Measurements from ENCODE around the gene SEMA3F. TPM values are rescaled to one million over a fixed set of nuclear protein-coding genes. Genes with fewer than 3 reads are reported as not detected.
"Not testable (repeated sequence)": the region's sequence is repeated elsewhere in the genome, so short reads cannot be mapped to it uniquely, and the experiment has no call there.

Gene SEMA3F
- total and polyA plus RNA-seq, 5 experiments from 2014 or later = not detected

DNA sequence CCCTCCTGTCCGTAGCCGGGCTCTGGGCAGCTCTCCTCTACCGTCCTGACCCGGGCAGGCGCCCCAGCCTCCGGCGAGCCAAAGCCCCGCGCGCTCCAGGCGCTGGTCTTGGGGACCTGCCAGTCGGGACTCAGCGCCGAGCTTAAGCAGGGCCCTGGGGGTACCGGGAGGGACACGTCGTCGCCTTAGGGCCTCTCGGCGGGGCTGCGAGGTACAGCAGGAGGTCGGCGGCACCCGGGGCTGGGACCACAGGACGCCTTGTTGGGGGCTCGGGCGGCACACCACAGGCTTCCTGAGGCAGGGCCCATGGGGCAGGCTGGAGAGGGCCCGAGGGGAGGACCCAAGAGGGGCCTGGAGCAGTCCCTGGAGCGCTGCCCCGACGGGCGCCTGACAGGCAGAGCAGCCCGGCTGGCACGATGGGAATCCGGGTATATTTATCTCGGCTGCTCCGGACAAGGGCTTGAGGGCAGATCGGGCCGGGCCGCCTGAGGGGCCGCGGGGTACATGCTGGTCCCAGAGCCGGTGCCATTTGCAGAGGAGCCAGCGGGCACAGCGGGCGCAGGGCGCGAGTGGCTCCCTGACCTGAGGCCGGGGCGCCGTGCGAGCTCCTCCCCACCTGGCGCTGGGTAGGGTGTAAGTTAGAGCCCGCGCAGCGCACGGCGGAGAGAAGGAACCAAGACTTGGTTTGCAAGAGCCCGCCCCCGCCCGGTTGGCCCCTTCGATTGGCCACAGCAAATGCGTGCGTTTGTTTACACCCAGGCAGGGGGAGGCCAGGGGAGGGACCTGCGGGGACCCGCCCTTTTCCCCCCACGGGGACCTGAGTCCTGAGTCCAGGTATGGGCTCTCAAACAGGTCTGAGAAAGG lies 50.5 kb downstream of the SEMA3F start:
- peak in 5 of 10 donors; percentile 27 to 46 (median 37) for DNase-seq
- Mint-ChIP-seq H3K27me3 (peaks cover 13 to 53% (median 35%) of the 10 kb centered on the region in 5 donors), H3K27ac (no peak overlapping the region), H3K4me3 (peak overlapping the region in 8 of 10 donors; percentile 10 to 74 (median 45)), H3K36me3 (no peaks in the 10 kb centered on the region), H3K9me3 (peaks cover 0 to 1% (median 0%) of the 10 kb centered on the region in 9 donors), H3K4me1 (peaks cover 0 to 15% (median 4%) of the 10 kb centered on the region in 4 donors)
- peak; percentile 75 to 78 for ATAC-seq
- POLR2A ChIA-PET = interaction anchor here (1.7 kb wide), 1 partner anchor 11 kb away, joined by 7 read pairs; no protein-coding TSS in a partner anchor

DNA sequence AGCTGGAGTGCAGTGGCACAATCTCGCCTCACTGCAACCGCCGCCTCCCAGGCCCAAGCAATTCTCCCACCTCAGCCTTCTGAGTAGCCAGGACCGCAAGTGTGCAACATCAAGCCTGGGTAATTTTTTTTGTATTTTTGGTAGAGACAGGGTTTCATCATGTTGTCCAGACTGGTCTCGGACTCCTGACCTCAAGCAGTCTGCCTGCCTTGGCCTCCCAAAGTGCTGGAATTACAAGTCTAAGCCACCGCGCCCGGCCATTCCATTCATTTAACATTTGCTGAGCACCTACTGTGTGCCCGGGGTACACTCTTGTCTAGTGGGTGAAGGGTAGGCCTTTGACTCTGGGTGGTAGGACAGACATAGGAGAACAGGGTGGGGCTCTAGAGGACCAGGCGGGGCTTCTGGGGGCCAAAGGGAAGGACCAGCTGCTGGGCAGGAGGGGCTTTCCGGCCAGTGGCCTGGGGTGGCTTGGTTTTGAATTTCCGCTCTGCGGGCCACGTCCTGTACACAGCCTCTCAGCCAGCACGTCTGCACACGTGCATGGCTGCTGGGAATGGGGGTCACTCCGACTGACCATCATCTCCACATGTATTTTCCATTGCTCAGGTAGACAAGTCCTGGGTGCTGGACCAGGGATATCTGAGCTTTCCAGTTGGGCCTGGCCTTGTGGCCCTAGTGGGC lies 52.4 kb downstream of the SEMA3F start:
- POLR2A ChIA-PET = no interaction called here
- DNase-seq (no peak), ATAC-seq (no peak)
- H3K9me3 Mint-ChIP-seq = peaks cover 0 to 1% (median 0%) of the 10 kb centered on the region in 9 donors
- peaks cover 6 to 37% (median 26%) of the 10 kb centered on the region in 5 donors for H3K27me3 Mint-ChIP-seq
- H3K36me3 Mint-ChIP-seq = no peaks in the 10 kb centered on the region
- no peak overlapping the region for H3K27ac Mint-ChIP-seq
- no peak overlapping the region for H3K4me3 Mint-ChIP-seq
- H3K4me1 Mint-ChIP-seq = peaks cover 0 to 13% (median 3%) of the 10 kb centered on the region in 4 donors

DNA sequence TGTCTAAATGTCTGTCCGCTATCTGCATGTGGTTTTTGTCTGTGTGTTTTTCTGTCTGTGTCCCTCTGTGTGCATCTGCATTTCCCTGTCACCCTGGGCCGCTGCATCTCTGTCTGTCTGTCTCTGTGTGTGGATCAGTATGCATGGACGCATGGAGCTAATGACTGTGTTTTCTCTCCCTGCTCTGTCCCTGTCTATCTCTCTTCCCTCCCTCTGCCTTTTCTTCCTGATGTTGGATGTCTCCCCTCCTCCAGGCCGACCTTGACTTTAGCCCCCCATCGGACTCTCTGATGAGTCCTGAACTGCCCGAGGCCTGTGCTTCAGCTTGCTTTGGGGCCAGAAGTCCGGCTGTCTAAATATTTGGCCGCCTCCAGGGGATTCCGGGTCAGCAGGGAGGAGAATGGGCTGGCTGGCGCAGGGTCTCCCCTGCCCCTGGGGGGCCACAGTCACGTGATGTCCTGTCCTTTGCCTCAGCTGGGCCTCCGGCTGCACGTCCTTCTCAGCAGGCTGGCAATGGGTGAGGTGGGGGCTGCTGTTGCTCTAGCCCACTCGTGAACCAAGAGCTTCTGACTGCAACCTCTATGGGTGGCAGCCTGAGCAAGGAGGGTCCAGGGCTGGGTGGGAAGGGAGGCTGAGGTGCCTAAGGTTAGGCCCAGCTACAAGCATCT lies 53.7 kb downstream of the SEMA3F start:
- POLR2A ChIA-PET = interaction anchor here (0.5 kb wide), 1 partner anchor 19 kb away, joined by 5 read pairs; no protein-coding TSS in a partner anchor
- Mint-ChIP-seq H3K9me3 (no peaks in the 10 kb centered on the region), H3K4me3 (no peak overlapping the region), H3K36me3 (no peaks in the 10 kb centered on the region), H3K27ac (no peak overlapping the region), H3K27me3 (peaks cover 0 to 24% (median 16%) of the 10 kb centered on the region in 5 donors), H3K4me1 (peaks cover 0 to 6% (median 2%) of the 10 kb centered on the region in 4 donors)
- ATAC-seq = no peak
- no peak for DNase-seq

DNA sequence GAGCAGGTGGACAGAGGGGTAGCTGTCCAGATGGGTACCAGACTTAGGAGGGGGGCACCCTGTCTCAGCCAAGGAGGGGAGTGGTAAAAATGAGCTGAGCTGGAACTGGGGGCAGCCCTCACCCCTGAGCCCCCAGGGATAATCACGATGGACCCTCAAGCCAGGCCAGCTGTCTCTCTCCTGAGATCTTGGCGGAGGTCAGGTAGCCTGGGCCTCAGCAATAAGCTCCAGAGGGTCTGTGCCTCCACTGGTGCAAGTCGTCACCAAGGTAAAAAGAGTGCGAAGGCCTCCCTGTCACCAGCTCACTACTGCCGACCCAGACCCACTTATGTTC lies 55.0 kb downstream of the SEMA3F start:
- H3K27ac Mint-ChIP-seq = no peak overlapping the region
- H3K4me1 Mint-ChIP-seq = peaks cover 0 to 4% (median 1%) of the 10 kb centered on the region in 4 donors
- H3K4me3 Mint-ChIP-seq = no peak overlapping the region
- POLR2A ChIA-PET = no interaction called here
- H3K9me3 Mint-ChIP-seq = no peaks in the 10 kb centered on the region
- DNase-seq (no peak), ATAC-seq (no peak)
- peaks cover 0 to 15% (median 13%) of the 10 kb centered on the region in 5 donors for H3K27me3 Mint-ChIP-seq
- H3K36me3 Mint-ChIP-seq = no peaks in the 10 kb centered on the region

DNA sequence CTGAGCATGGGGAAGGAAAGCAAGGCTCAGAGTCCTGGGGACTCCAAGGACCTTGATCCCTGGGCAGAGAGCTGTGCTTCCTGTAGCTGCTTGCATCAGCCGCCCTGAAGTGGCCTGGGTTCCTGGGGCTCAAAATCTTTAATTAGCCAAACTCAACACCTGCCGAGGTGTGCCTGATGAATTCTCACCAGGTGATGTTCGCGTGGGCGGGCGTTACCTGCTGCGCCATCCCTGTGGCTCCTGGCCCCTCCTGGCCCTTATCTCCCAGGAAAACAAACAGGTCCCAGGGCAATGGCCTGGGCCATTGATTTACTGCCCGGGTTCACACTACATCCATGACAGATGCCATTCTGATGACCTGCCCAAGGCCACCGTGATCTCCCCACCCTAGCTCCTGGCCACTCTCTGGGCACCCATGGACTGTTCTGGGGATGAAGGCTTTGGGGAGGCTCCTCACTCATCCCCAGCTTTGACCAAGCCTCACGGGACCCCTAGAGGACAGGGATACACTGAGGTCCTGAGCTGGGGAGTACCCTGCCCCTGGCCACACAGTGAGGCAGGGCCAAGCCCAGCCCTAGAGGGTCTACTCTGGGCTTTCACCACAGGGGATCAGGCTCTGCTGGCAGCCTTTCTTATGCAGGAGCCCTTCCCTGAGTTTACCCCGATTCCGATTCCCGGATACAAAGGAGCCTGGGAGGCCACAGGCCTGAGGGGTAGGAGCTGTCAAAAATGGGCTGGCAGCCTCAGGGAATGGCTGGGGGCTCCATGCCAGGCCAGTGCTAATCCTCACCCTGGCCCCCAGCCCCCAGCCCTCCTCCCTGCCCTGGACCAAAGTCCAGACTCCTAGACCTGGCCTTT lies 55.6 kb downstream of the SEMA3F start:
- Mint-ChIP-seq H3K27ac (no peak overlapping the region), H3K4me3 (no peak overlapping the region), H3K4me1 (peaks cover 0 to 2% (median 0%) of the 10 kb centered on the region in 4 donors), H3K36me3 (no peaks in the 10 kb centered on the region), H3K9me3 (no peaks in the 10 kb centered on the region), H3K27me3 (peaks cover 0 to 15% (median 13%) of the 10 kb centered on the region in 5 donors)
- ATAC-seq (no peak), DNase-seq (no peak)
- POLR2A ChIA-PET = no interaction called here

DNA sequence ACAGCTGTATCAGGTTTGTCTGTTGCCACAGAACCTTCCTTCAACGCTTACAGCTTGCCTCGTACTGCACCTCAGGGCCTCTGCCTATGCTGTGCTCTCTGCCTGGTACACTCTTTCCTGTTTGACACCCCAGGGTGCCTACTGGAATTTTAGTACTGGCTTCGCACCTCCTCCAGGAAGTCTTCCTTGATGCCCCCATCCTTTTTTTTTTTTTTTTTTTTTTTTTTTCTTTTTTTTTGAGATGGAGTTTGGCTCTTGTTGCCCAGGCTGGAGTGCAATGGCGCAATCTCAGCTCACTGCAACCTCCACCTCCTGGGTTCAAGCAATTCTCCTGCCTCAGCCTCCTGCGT lies 56.2 kb downstream of the SEMA3F start:
- H3K27me3 Mint-ChIP-seq = peaks cover 0 to 12% (median 10%) of the 10 kb centered on the region in 5 donors
- ATAC-seq, POLR2A ChIA-PET, H3K4me3 Mint-ChIP-seq, DNase-seq, H3K4me1 Mint-ChIP-seq, H3K9me3 Mint-ChIP-seq, H3K36me3 Mint-ChIP-seq, H3K27ac Mint-ChIP-seq: not testable (repeated sequence)

DNA sequence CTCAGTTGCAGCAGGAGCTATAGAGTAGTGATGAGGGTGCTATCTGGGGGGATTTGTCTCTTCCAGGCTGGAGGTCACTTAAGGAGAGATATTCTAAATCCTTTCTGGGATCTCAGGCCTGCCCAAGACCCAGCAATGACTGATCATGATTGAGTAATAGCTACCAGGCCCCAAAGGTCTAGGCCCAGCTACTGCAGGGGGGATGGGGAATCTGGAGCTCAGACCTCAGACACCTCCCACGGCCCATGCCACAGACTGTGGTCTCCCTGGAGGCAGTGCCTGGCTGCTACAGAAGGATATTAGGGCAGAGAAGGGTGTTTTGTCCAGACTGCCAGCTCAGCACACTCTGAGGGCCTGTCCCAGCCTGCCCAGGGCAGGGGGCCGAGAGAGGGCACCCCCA lies 56.8 kb downstream of the SEMA3F start:
- Mint-ChIP-seq H3K27me3 (peaks cover 0 to 6% (median 5%) of the 10 kb centered on the region in 5 donors), H3K36me3 (no peaks in the 10 kb centered on the region), H3K4me1 (peaks cover 0 to 2% (median 0%) of the 10 kb centered on the region in 4 donors), H3K9me3 (no peaks in the 10 kb centered on the region), H3K27ac (no peak overlapping the region), H3K4me3 (no peak overlapping the region)
- POLR2A ChIA-PET = interaction anchor here (0.7 kb wide), 1 partner anchor 48 kb away, joined by 4 read pairs; no protein-coding TSS in a partner anchor
- no peak for DNase-seq
- no peak for ATAC-seq

DNA sequence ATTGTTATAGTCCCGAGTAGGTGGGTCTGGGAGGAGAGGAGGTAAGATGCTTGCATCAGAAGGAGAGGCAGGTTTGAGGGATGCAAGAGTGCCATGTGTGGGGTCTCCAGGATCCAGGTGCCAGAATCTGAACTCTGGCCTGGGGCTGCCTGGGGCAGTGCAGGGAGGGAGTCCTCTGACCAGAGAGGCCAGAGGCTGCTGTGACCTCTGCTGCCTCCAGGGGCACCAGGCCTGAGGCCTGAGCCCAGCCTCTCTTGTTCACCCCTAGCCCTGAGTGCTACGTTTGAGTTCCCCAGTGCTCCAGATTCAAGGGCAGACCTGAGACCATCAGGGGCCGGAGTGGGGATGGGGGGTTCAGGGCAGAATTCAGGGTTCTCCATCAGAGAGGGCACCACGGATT lies 57.4 kb downstream of the SEMA3F start:
- H3K27me3 Mint-ChIP-seq = peaks cover 0 to 6% (median 4%) of the 10 kb centered on the region in 5 donors
- no peak overlapping the region for H3K27ac Mint-ChIP-seq
- no peaks in the 10 kb centered on the region for H3K9me3 Mint-ChIP-seq
- no peak for ATAC-seq
- POLR2A ChIA-PET = no interaction called here
- H3K4me1 Mint-ChIP-seq = peaks cover 0 to 2% (median 0%) of the 10 kb centered on the region in 4 donors
- H3K4me3 Mint-ChIP-seq = no peak overlapping the region
- no peak for DNase-seq
- no peaks in the 10 kb centered on the region for H3K36me3 Mint-ChIP-seq

DNA sequence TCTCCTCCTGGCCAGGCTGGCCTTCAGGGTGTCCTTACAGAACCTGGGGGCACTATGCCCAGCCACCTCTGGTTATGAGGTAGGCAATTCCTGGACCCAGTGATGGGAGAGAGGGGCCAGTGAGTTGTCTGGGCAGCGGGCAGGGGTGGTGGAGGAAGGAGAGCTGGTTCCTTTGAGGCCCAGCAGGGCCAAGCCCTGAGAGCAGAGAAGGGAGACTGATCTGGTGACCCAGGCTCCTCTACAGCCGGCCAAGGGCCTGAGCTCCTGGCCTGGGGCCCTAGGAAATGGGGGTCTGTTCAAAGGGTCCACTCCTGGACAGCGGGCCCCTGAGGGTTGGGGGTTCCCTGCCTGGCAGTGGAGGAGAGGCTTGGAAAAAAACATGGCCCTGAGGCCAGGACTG lies 57.8 kb downstream of the SEMA3F start:
- no peak overlapping the region for H3K4me3 Mint-ChIP-seq
- no peak for DNase-seq
- peaks cover 0 to 6% (median 4%) of the 10 kb centered on the region in 5 donors for H3K27me3 Mint-ChIP-seq
- H3K36me3 Mint-ChIP-seq = no peaks in the 10 kb centered on the region
- H3K9me3 Mint-ChIP-seq = no peaks in the 10 kb centered on the region
- H3K4me1 Mint-ChIP-seq = peaks cover 0 to 2% (median 0%) of the 10 kb centered on the region in 4 donors
- H3K27ac Mint-ChIP-seq = no peak overlapping the region
- POLR2A ChIA-PET = no interaction called here
- ATAC-seq = no peak

DNA sequence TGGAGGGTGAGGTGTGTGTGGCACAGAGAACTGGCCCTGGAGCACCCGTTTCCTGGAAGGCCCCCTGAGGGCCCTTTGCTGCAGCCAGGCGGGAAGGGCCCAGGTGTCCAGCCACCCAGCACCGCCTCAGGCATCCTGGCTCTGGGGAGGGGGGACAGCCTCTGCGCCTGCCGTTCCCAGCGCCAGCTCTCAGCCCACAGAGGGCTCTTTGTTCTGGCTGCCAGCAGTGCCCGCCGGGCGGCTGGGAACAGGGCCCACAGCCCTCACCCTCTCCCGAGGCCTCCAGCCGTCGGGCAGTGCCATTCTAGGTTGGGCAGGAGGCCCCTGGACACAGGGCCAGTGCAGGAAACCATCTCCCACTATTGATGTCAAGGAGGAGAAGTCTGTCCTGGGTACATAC lies 58.2 kb downstream of the SEMA3F start:
- peaks cover 0 to 6% (median 4%) of the 10 kb centered on the region in 5 donors for H3K27me3 Mint-ChIP-seq
- H3K4me1 Mint-ChIP-seq = peaks cover 0 to 2% (median 0%) of the 10 kb centered on the region in 4 donors
- no peak for DNase-seq
- no peaks in the 10 kb centered on the region for H3K9me3 Mint-ChIP-seq
- H3K27ac Mint-ChIP-seq = no peak overlapping the region
- H3K36me3 Mint-ChIP-seq = no peaks in the 10 kb centered on the region
- H3K4me3 Mint-ChIP-seq = no peak overlapping the region
- no peak for ATAC-seq
- POLR2A ChIA-PET = no interaction called here

DNA sequence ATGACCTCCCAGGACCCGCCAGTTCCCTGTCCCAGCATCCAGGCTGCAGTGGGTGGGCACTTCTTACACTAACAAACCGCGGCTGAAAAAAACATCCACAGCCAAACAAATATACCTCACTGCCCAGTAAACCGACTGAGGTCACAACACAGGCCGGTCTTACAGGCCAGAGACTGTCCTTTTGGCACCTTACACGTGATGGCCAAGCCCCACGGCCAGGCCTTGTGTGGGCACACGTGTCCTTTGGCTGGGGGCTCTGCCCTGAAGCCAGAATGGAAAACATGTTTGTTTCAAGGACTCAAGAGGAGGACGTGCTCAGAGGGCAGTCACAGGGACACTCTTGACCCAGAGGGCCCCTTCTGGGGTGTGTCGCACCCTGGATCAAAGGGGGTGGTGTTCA lies 59.7 kb downstream of the SEMA3F start:
- DNase-seq (no peak), ATAC-seq (no peak)
- Mint-ChIP-seq H3K27me3 (no peaks in the 10 kb centered on the region), H3K9me3 (no peaks in the 10 kb centered on the region), H3K36me3 (no peaks in the 10 kb centered on the region), H3K27ac (no peak overlapping the region), H3K4me3 (no peak overlapping the region), H3K4me1 (no peaks in the 10 kb centered on the region)
- POLR2A ChIA-PET = no interaction called here

DNA sequence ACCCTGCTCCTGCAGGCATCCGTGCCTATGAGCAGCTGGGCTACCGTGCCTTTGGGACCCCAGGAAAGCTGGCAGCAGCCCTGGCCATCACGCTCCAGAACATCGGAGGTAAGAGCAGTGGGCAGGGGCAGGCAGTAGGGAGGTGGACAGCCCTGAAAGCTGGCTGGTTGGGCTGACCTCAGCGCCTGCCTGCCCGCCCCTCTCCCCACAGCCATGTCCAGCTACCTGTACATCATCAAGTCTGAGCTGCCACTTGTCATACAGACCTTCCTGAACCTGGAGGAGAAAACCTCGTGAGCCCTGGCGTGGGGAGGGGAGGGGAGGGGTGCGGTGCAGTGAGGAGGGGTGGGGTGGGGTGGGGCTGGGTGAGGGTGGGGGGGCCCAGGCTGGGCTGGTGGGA lies 60.4 kb downstream of the SEMA3F start:
- Mint-ChIP-seq H3K4me1 (no peaks in the 10 kb centered on the region), H3K4me3 (no peak overlapping the region), H3K36me3 (no peaks in the 10 kb centered on the region), H3K27me3 (no peaks in the 10 kb centered on the region), H3K9me3 (no peaks in the 10 kb centered on the region), H3K27ac (peak overlapping the region in 1 of 10 donors; percentile 24)
- ATAC-seq = no peak
- no peak for DNase-seq
- POLR2A ChIA-PET = no interaction called here

Data from naive thymus-derived CD8-positive, alpha-beta T cell (primary cell).